Activated CD4-positive, alpha-beta T cell treated with anti-CD3 and anti-CD28 coated beads for 36 hours (primary cell): ENCODE data around the gene HTR3C. TPM values are rescaled to one million over a fixed set of nuclear protein-coding genes. Genes with fewer than 3 reads are reported as not detected.

Source experiments
- ATAC-seq: fragments of 200-7000 bp; cut with Tn5 transposase; one replicate; pipeline ENCODE4 v1.10.0; 2021; ENCODE audit warnings: mild to moderate bottlenecking, moderate library complexity
- CTCF ChIA-PET: fragments of 350-600 bp; sonication (Branson Sonifier 250); formaldehyde crosslinking; loops from one replicate; lab custom pipeline; 2021; ENCODE audit warnings: antibody characterized with exemption; lab: Charles Lee
- POLR2A ChIA-PET: fragments of 350-600 bp; sonication (Branson Sonifier 250); formaldehyde crosslinking; loops from one replicate; lab custom pipeline; 2021; ENCODE audit warnings: antibody characterized with exemption, inconsistent platforms; lab: Charles Lee
- DNase-seq: peaks from one replicate; pipeline ENCODE4 v3.0.0-alpha.2; 2020
- H3K27ac Mint-ChIP-seq: one replicate; pipeline ENCODE4 v1.8.0; 2021; ENCODE audit warnings: mixed read lengths
- H3K27me3 Mint-ChIP-seq: one replicate; pipeline ENCODE4 v1.8.0; 2021; ENCODE audit warnings: mixed read lengths
- H3K36me3 Mint-ChIP-seq: one replicate; pipeline ENCODE4 v1.8.0; 2021; ENCODE audit warnings: low read depth, mixed read lengths
- H3K4me1 Mint-ChIP-seq: one replicate; pipeline ENCODE4 v1.8.0; 2021; ENCODE audit warnings: mixed read lengths
- H3K4me3 Mint-ChIP-seq: one replicate; pipeline ENCODE4 v1.8.0; 2021; ENCODE audit warnings: mild to moderate bottlenecking, moderate library complexity, mixed read lengths
- H3K9me3 Mint-ChIP-seq: one replicate; pipeline ENCODE4 v1.8.0; 2021; ENCODE audit warnings: low read depth, mixed read lengths
- intact Hi-C, 2 experiments: fragments of 100-400 bp; cut with DNase I in 1 of 2; cut with micrococcal nuclease in 1 of 2; formaldehyde crosslinking; loops; one replicate each; pipeline versions ENCODE4 v1.14.2 to v1.15.1; 2022 to 2024; cut with DNase I, micrococcal nuclease
- total RNA-seq, 2 experiments: library from RNA; stranded (reverse); gene quantifications; one replicate each; pipeline ENCODE4 v1.2.3, GENCODE V29; 2021

HTR3C gene
- total RNA-seq, 2 experiments from 2014 or later = not detected

DNA sequence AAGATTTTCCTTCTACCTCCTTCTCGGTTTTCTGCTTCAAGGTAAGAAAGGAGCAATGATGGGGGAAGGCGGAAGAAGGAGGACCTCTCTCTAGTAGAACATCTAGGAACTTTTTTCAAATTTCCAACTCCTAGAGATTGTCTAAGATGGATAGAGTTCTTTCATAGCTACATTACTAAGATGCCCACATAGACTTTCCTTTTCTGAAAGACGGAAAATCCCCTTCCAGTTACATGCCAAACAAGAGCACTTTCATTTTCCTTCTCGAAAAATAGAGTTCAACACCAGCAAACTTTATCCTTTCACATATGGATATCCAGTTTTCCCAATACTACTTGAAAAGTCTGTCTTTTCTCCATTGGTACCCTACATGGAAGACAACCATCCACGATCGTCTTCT, 44.7 kb downstream of the HTR3C start:
- no peak overlapping the region for H3K4me3 Mint-ChIP-seq
- peaks cover 2% of the 10 kb centered on the region for H3K27me3 Mint-ChIP-seq
- no peaks in the 10 kb centered on the region for H3K9me3 Mint-ChIP-seq
- ChIA-PET CTCF (no interaction called here), POLR2A (interaction anchor here (0.5 kb wide), 1 partner anchor 61 kb away, joined by 3 read pairs; no protein-coding TSS in a partner anchor)
- H3K36me3 Mint-ChIP-seq = no peaks in the 10 kb centered on the region
- no peaks in the 10 kb centered on the region for H3K4me1 Mint-ChIP-seq
- DNase-seq (no peak), ATAC-seq (no peak)
- H3K27ac Mint-ChIP-seq = no peak overlapping the region
- intact Hi-C loops = no loop called here

DNA sequence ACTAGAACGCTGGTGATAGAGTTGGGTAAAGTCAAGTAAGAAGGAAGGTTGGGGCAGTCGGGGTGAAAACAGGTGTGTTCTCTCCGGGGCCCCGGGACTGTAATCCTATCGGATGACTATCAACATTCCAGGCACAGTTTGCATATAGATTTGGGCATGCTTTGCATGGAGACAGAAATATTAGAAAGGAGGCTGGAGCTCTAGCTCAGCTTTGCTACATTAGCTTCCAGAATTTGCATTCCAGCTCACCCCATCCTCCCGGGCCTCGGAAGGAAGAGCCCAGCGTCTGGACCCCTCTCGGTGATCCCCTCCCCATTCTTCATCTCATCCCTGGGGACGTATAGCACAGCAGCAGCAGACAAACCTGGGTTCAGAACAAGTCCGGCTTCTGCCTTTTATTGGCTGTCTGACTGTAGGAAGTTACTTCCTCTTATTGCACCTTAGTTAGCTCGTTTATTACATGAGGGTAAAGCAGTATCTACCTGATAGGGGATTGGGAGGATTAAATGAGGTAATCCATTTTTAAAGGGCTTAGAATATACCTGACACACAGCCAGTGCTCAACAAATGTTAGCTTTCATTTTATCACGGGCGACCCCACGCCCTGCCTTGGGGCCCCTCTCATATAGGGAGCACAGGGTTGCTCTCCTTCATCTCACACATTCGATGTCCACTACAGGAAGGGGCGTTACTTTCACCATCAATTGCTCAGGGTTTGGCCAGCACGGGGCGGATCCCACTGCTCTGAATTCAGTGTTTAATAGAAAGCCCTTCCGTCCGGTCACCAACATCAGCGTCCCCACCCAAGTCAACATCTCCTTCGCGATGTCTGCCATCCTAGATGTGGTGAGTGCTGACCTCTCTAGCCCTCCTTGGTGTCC, 47.2 kb downstream of the HTR3C start:
- Mint-ChIP-seq H3K9me3 (no peaks in the 10 kb centered on the region), H3K4me1 (no peaks in the 10 kb centered on the region), H3K36me3 (no peaks in the 10 kb centered on the region), H3K27ac (no peak overlapping the region), H3K27me3 (peaks cover 2% of the 10 kb centered on the region), H3K4me3 (no peak overlapping the region)
- POLR2A ChIA-PET = no interaction called here
- CTCF ChIA-PET = no interaction called here
- intact Hi-C loops = no loop called here
- ATAC-seq (no peak), DNase-seq (no peak)

Other genes with a start within 250 kb of the HTR3C start
- gene MAP6D1, start 227.5 kb upstream of the HTR3C start, total RNA-seq = 1 to 10 TPM; 1.3 to 1.6 TPM
- 10 to 100 TPM; 55.9 to 91.9 TPM for gene PARL, start 168.2 kb upstream of the HTR3C start, total RNA-seq
- 10 to 100 TPM; 12.5 to 15.8 TPM for gene ABCC5, start 35.2 kb upstream of the HTR3C start, total RNA-seq
- not detected for gene HTR3D, start 21.3 kb upstream of the HTR3C start, total RNA-seq
- not detected for gene HTR3E, start 44.0 kb downstream of the HTR3C start, total RNA-seq
- gene EIF2B5, start 82.3 kb downstream of the HTR3C start, total RNA-seq = 10 to 100 TPM; 46.4 to 60.6 TPM
- 10 to 100 TPM; 24.9 to 29.6 TPM for gene DVL3, start 102.3 kb downstream of the HTR3C start, total RNA-seq
- gene AP2M1, start 121.8 kb downstream of the HTR3C start, total RNA-seq = 100 to 1,000 TPM; 192 to 204 TPM
- 10 to 100 TPM; 58.2 to 66.2 TPM for gene ABCF3, start 133.2 kb downstream of the HTR3C start, total RNA-seq
- gene VWA5B2, start 176.5 kb downstream of the HTR3C start, total RNA-seq = not detected
- gene ALG3, start 195.9 kb downstream of the HTR3C start, total RNA-seq = 10 to 100 TPM; 39.9 to 40.9 TPM
- 1 to 10 TPM; 4.8 to 5.8 TPM for gene EEF1AKMT4, start 196.6 kb downstream of the HTR3C start, total RNA-seq
- under 1 TPM; 0.18 to 0.25 TPM for gene CAMK2N2, start 208.5 kb downstream of the HTR3C start, total RNA-seq
- not detected for gene ECE2, start 223.0 kb downstream of the HTR3C start, total RNA-seq
- 100 to 1,000 TPM; 207 to 236 TPM for gene PSMD2, start 246.2 kb downstream of the HTR3C start, total RNA-seq